Activated gamma-delta T cell treated with Interleukin-2 at 50 U/mL for 16 hours (primary cell): Measurements from ENCODE around the gene KLRF2.

ENCODE experiments used
- DNase-seq: peaks from one replicate; pipeline ENCODE4 v3.0.0-alpha.2; 2020

Gene KLRF2

DNA sequence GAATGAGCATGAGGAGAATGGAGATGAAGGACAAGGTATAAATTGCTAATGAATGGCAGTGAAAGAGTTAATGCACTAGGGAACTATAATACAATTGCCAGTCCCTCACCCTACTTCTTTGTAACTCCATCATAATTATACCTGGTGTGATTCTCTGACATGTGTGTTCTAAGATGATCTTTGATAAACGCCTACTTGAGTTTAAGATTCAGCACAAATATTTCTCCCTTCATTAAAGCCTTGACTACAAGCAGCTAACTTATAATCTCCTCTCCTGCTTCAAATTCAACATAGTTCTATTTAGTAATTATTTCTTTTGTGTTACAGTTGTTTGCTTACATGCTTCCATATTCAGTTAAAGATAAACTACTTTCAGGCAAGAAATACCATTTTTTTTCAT lies 60.5 kb downstream of the KLRF2 start:
- no peak for DNase-seq

DNA sequence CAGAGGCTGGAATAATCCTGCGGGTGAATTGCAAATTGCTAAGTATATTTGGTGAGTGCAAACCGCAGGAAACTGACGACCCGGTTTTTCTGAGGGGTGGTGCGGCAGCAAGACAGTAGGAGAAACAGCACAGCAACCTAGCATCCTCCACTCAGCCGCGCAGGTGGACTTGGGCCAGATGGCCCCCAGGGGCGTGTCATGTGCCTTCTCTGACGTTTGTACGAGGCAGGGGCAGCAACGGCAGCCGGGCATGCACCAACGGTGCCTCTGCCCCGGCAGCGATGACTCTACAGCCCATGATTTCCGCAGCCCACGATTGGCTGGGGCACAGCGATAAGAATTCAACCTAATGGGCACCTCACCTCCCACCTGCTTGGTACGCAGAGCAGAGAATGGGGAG lies 62.0 kb downstream of the KLRF2 start:
- no peak for DNase-seq

GRCh38 chr12:9944391-9944790 lies 63.1 kb downstream of the KLRF2 start:
- no peak for DNase-seq
